ENCODE measurements around the gene CLDN4.
"Not testable (repeated sequence)": the region's sequence is repeated elsewhere in the genome, so short reads cannot be mapped to it uniquely, and the experiment has no call there.

The CLDN4 gene, protein sequence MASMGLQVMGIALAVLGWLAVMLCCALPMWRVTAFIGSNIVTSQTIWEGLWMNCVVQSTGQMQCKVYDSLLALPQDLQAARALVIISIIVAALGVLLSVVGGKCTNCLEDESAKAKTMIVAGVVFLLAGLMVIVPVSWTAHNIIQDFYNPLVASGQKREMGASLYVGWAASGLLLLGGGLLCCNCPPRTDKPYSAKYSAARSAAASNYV
- 0 to 0.30 (median 0) reads per million in 9 experiments for total RNA-seq

- no peak for ATAC-seq (replicated peaks)
- DNase-seq: no peak
- no peaks in the 10 kb centered on the region for H3K36me3 Mint-ChIP-seq (ENCODE audit: insufficient read depth)
- H3K27me3 Mint-ChIP-seq: peaks cover 31 to 44% of the 10 kb centered on the region in 2 donors
- no peak within 1 kb of the TSS for H3K4me3 Mint-ChIP-seq
- H3K27ac Mint-ChIP-seq: peak within 1 kb of the TSS in 1 of 2 donors; percentile 16
- H3K9me3 Mint-ChIP-seq: no peaks in the 10 kb centered on the region
- peaks cover 24% of the 10 kb centered on the region in 2 donors for H3K4me1 Mint-ChIP-seq (ENCODE audit: low read depth in 2 of 2)
Measured at GRCh38 chr7:73830681-73831583, at the start of gene CLDN4. TSS of gene CLDN4 (plus strand) at chr7:73830996. CDS start at chr7:73831202, 206 bp downstream.

DNA sequence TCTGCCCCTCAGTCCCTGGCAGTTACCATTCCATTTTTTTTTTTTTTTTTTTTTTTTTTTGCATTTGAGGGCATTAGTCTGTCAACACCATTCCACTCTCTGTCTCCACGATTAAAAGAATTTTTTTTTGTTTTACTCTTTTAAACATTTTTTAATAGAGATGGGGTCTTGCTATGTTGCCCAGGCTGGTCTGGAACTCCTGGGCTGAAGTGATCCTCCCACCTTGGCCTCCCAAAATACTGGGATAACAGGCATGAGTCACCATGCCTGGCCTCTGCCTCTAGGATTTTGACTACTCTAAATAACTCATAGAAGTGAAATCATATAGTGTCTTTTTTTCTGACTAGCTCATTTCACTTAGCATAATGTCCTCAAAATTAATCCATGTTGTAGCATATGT lies 44.2 kb upstream of the CLDN4 start:
- no peaks in the 10 kb centered on the region for H3K36me3 Mint-ChIP-seq (ENCODE audit: insufficient read depth)
- H3K27ac Mint-ChIP-seq: no peak overlapping the region
- no peak overlapping the region for H3K4me3 Mint-ChIP-seq
- no peaks in the 10 kb centered on the region for H3K9me3 Mint-ChIP-seq
- peaks cover 0 to 8% of the 10 kb centered on the region in 2 donors for H3K27me3 Mint-ChIP-seq
- H3K4me1 Mint-ChIP-seq (ENCODE audit: low read depth in 2 of 2): no peaks in the 10 kb centered on the region
- DNase-seq (no peak), ATAC-seq (replicated peaks) (no peak)

GRCh38 chr7:73787786-73788048 lies 43.1 kb upstream of the CLDN4 start:
- H3K27me3 Mint-ChIP-seq: peaks cover 10 to 16% of the 10 kb centered on the region in 2 donors
- H3K27ac Mint-ChIP-seq; H3K9me3 Mint-ChIP-seq; H3K36me3 Mint-ChIP-seq (ENCODE audit: insufficient read depth); H3K4me3 Mint-ChIP-seq; H3K4me1 Mint-ChIP-seq (ENCODE audit: low read depth in 2 of 2); DNase-seq; ATAC-seq (replicated peaks): not testable (repeated sequence)

- no peaks in the 10 kb centered on the region for H3K4me1 Mint-ChIP-seq (ENCODE audit: low read depth in 2 of 2)
- peaks cover 10 to 16% of the 10 kb centered on the region in 2 donors for H3K27me3 Mint-ChIP-seq
- no peaks in the 10 kb centered on the region for H3K9me3 Mint-ChIP-seq
- DNase-seq (no peak), ATAC-seq (replicated peaks) (no peak)
- H3K36me3 Mint-ChIP-seq (ENCODE audit: insufficient read depth): no peaks in the 10 kb centered on the region
- H3K4me3 Mint-ChIP-seq: no peak overlapping the region
- no peak overlapping the region for H3K27ac Mint-ChIP-seq
Measured at GRCh38 chr7:73789051-73789450, 41.7 kb upstream of the CLDN4 start.

GRCh38 chr7:73791170-73791690 lies 39.6 kb upstream of the CLDN4 start:
- peaks cover 15 to 26% of the 10 kb centered on the region in 2 donors for H3K27me3 Mint-ChIP-seq
- not testable (repeated sequence) for H3K9me3 Mint-ChIP-seq; H3K27ac Mint-ChIP-seq; H3K4me3 Mint-ChIP-seq; ATAC-seq (replicated peaks); DNase-seq; H3K36me3 Mint-ChIP-seq (ENCODE audit: insufficient read depth); H3K4me1 Mint-ChIP-seq (ENCODE audit: low read depth in 2 of 2)

DNA sequence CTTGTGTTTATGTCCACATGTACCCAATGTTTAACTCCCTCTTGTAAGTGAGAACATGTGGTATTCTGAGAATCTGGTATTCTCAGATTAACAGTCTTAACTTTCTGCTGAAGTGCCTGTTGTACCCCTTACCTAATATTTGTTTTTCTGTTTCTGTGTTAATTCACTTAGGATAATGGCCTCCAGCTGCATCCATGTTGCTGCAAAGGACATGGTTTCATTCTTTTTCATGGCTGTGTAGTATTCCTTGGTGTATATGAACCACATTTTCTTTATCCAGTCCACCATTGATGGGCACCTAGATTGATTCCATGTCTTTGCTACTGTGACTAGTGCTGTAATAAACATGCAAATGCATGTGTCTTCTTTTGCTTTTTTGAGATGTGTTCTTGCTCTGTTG lies 35.6 kb upstream of the CLDN4 start:
- H3K27ac Mint-ChIP-seq; H3K4me3 Mint-ChIP-seq; ATAC-seq (replicated peaks); H3K4me1 Mint-ChIP-seq (ENCODE audit: low read depth in 2 of 2); H3K9me3 Mint-ChIP-seq; H3K36me3 Mint-ChIP-seq (ENCODE audit: insufficient read depth); DNase-seq: not testable (repeated sequence)
- peaks cover 27 to 37% of the 10 kb centered on the region in 2 donors for H3K27me3 Mint-ChIP-seq

- H3K27ac Mint-ChIP-seq; H3K4me3 Mint-ChIP-seq; H3K9me3 Mint-ChIP-seq; H3K4me1 Mint-ChIP-seq (ENCODE audit: low read depth in 2 of 2); DNase-seq; H3K36me3 Mint-ChIP-seq (ENCODE audit: insufficient read depth); ATAC-seq (replicated peaks): not testable (repeated sequence)
- peaks cover 27 to 36% of the 10 kb centered on the region in 2 donors for H3K27me3 Mint-ChIP-seq
Measured at GRCh38 chr7:73796656-73797055, 34.1 kb upstream of the CLDN4 start.

- not testable (repeated sequence) for ATAC-seq (replicated peaks); H3K4me1 Mint-ChIP-seq (ENCODE audit: low read depth in 2 of 2); H3K27ac Mint-ChIP-seq; DNase-seq; H3K36me3 Mint-ChIP-seq (ENCODE audit: insufficient read depth); H3K4me3 Mint-ChIP-seq; H3K9me3 Mint-ChIP-seq
- H3K27me3 Mint-ChIP-seq: peaks cover 22 to 31% of the 10 kb centered on the region in 2 donors
Measured at GRCh38 chr7:73797176-73797575, 33.6 kb upstream of the CLDN4 start.

GRCh38 chr7:73799282-73800141 lies 31.3 kb upstream of the CLDN4 start:
- no peak overlapping the region for H3K27ac Mint-ChIP-seq
- H3K9me3 Mint-ChIP-seq: no peaks in the 10 kb centered on the region
- H3K27me3 Mint-ChIP-seq: peaks cover 19 to 29% of the 10 kb centered on the region in 2 donors
- no peak overlapping the region for H3K4me3 Mint-ChIP-seq
- DNase-seq (no peak), ATAC-seq (replicated peaks) (no peak)
- H3K4me1 Mint-ChIP-seq (ENCODE audit: low read depth in 2 of 2): no peaks in the 10 kb centered on the region
- H3K36me3 Mint-ChIP-seq (ENCODE audit: insufficient read depth): no peaks in the 10 kb centered on the region

DNA sequence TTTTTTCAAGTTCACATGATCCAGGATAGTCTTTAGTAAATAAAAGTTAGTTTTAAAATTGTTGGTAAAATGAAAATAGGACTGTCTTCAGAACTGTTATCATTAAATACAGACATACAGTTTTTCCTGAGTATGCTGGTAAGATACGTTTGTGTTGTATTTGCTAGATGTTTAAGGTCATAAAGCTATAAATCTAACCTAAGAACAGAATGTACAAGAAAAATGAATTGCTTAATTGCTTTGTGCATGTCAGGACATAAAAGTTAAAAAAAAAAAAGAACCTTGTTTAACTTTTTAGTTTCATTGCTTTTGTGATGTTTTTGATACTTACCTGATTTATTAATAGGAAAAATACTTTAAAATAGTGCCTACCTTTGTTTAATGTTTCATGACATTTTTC lies 29.2 kb upstream of the CLDN4 start:
- Mint-ChIP-seq H3K4me3 (no peak overlapping the region), H3K9me3 (no peaks in the 10 kb centered on the region), H3K27me3 (peaks cover 19% of the 10 kb centered on the region in 2 donors), H3K27ac (no peak overlapping the region), H3K4me1 (ENCODE audit: low read depth in 2 of 2) (no peaks in the 10 kb centered on the region), H3K36me3 (ENCODE audit: insufficient read depth) (no peaks in the 10 kb centered on the region)
- ATAC-seq (replicated peaks) (no peak), DNase-seq (no peak)

DNA sequence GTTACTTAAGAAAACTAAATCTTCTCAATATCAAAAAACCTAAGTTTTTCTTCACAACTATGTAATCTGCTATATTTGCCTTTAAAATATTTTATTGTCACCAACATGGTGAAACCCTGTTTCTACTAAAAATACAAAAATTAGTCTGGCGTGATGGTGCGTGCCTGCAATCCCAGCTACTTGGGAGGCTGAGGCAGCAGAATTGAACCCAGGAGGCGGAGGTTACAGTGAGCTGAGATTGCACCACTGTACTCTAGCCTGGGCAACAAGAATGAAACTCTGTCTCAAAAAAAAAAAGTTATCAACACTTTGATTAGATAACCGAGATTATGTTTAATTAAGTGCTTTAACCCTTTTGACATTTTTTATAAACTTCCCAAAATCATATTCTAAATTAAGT lies 28.3 kb upstream of the CLDN4 start:
- H3K9me3 Mint-ChIP-seq: no peaks in the 10 kb centered on the region
- H3K4me3 Mint-ChIP-seq: no peak overlapping the region
- H3K27me3 Mint-ChIP-seq: peaks cover 19% of the 10 kb centered on the region in 2 donors
- no peaks in the 10 kb centered on the region for H3K4me1 Mint-ChIP-seq (ENCODE audit: low read depth in 2 of 2)
- ATAC-seq (replicated peaks) (no peak), DNase-seq (no peak)
- no peak overlapping the region for H3K27ac Mint-ChIP-seq
- H3K36me3 Mint-ChIP-seq (ENCODE audit: insufficient read depth): no peaks in the 10 kb centered on the region

- no peaks in the 10 kb centered on the region for H3K9me3 Mint-ChIP-seq
- H3K4me1 Mint-ChIP-seq (ENCODE audit: low read depth in 2 of 2): no peaks in the 10 kb centered on the region
- no peak overlapping the region for H3K27ac Mint-ChIP-seq
- peaks cover 19 to 22% of the 10 kb centered on the region in 2 donors for H3K27me3 Mint-ChIP-seq
- no peak overlapping the region for H3K4me3 Mint-ChIP-seq
- ATAC-seq (replicated peaks) (no peak), DNase-seq (no peak)
- no peaks in the 10 kb centered on the region for H3K36me3 Mint-ChIP-seq (ENCODE audit: insufficient read depth)
Measured at GRCh38 chr7:73809467-73809951, 21.3 kb upstream of the CLDN4 start.

DNA sequence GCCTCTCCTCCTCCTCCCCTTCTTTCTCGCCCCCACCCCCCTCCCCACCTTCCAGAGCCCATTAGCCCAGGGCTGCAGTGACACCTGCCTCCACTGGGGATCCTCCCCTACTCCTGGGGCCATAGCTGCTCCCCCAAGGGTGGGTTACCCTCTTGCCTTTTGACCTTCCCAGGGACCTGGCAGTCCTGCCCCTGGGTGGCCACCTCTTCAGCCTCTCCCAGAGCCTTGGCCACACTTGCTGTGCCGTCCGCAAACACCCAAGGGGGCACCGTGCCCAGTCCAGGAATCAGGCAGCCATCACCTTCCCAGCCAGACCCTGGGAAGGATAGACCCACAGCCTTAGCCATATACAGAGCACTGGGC lies 19.8 kb upstream of the CLDN4 start:
- no peaks in the 10 kb centered on the region for H3K36me3 Mint-ChIP-seq (ENCODE audit: insufficient read depth)
- ATAC-seq (replicated peaks) (no peak), DNase-seq (no peak)
- no peak overlapping the region for H3K4me3 Mint-ChIP-seq
- H3K4me1 Mint-ChIP-seq (ENCODE audit: low read depth in 2 of 2): no peaks in the 10 kb centered on the region
- no peak overlapping the region for H3K27ac Mint-ChIP-seq
- H3K27me3 Mint-ChIP-seq: peaks cover 22 to 35% of the 10 kb centered on the region in 2 donors
- no peaks in the 10 kb centered on the region for H3K9me3 Mint-ChIP-seq

Data from effector memory CD8-positive, alpha-beta T cell (primary cell).